Amygdala (tissue), 56 donors: ENCODE measurements around the gene CYP26B1.

Experiments
- DNase-seq, 56 donors: peaks; one replicate each; lab custom pipeline; 2025; lab: John Stamatoyannopoulos, UW

The CYP26B1 gene

GRCh38 chr2:72131916-72132841 lies 15.5 kb downstream of the CYP26B1 start:
- DNase-seq, result no peak

- no peak for DNase-seq
These were observed 16.2 kb downstream of the CYP26B1 start for GRCh38 chr2:72131371-72131891.

DNA sequence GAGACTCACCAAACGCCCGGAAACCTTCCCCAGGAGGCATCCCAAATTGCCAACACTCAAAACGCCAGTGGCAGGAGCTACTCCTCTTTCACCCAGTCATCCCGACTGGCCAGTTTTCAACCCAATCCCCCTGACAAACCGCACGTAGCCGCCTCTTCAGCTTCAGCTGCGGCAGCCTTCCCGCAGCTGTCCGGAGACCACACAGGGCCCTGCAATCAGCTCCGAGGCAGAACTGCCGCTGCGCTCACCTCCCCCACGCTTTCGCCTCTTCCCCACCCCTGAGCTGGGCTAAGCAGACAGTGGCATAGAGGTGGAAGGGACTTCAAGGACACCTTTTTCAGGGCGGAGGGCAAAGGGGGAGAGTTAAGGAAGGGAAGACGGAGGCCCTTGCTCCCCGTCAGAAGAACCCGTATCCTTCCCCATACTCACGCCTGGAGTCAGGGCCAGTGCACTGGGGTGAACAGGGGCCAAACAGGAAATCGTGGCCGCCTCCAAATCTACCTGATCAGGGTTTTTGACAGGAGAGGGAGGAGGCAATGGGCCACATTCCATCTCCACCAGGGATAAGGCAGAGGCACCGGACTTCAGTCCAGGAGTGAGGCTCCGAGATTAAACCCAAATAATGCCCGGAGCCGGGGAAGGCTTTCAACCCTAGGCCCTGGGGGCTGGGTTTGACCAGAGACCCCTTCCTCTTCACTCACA lies 16.9 kb downstream of the CYP26B1 start:
- no peak for DNase-seq

DNA sequence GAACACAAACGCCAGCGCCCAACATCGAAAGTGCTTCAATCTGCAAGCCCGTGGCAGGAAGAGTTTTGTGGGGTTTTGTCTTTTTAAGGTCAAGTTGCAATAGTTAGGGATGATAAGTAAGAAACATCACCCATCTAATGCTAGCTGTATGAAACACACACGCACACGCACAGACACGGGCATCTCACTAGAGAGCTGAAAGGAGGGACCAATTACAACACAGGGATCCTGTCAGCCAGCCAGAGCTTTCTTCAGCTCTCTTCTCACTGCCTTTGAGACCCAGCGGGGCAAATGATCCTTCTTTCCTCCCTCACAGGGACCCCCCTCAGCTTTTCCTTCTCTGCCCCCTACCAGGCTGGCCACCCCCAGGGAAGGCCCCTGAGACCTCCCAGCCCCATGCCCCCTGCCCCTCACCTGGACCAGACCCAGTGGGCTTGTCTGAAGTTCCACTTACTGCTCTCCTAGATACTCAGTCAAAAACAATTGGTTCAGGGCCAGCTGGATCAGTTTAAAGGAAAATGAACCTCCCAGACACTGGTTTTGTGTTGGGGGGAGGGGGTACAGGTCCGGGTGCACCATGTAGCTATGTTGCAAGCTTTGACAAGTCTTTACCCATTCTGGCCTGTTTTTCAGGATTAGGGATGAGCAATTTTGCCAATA lies 17.9 kb downstream of the CYP26B1 start:
- DNase-seq, result no peak

DNA sequence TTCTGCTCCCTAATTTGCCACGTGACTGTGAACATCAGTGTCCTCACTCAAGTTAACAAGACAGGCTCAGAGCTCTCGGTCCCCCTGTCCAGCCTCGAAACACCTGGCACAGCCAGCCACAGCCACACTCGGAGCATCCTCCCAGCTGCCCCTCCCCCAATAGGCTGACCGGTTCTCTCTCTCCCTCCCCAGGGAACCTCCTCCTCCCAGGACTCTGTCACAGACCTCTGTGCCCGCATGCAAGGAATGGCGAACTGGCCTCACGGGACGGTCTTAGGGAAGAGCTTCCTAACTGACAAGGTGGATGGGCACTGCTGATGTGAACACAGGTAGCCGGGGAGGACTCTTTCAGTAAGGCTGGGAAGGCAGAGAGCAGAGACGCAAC lies 18.8 kb downstream of the CYP26B1 start:
- DNase-seq, result no peak

GRCh38 chr2:72128059-72128842 lies 19.4 kb downstream of the CYP26B1 start:
- DNase-seq, result no peak

GRCh38 chr2:72127401-72128058 lies 20.1 kb downstream of the CYP26B1 start:
- no peak for DNase-seq

DNA sequence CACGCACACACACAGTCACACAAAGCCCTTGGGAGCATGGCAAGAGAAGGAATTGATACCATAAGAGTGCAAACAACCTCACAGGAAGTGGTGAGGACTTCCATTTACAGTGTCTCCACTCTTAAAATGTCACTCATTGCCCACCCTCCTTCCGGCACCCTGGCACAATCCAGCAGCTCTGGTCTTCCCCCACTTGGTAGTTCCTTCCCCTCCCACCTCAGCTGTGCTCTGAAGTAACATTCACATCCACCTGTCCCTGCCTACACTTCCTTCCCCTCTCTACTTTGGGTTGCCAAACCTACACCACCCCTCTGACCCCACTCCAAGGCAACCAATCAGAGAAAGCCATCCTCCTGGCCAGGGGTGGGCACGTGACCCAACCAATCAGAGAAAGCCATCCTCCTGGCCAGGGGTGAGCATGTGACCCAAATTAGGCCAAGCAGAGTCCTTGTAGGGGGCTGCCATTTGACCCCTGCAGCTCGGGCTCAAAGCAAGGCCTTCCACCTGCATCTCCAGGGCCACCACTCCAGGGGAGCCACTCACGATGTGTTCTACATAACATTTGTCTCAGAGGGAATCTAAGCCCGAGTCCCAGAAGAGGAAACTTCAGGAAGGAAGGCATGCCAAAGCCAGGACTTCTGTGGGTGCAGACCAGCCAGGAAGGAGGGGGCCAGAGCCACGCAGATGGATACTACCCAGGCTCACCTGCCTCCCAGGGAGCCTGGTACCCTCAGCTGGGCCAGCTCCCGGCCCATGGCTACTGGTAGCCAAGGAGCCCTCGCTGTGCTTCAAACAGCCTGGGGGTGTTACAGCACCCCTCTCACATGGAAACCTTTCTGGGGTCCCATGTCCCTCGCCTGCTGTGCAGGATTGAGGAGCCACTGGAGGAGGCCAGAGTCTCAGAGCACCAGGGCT lies 21.2 kb downstream of the CYP26B1 start:
- no peak for DNase-seq

DNA sequence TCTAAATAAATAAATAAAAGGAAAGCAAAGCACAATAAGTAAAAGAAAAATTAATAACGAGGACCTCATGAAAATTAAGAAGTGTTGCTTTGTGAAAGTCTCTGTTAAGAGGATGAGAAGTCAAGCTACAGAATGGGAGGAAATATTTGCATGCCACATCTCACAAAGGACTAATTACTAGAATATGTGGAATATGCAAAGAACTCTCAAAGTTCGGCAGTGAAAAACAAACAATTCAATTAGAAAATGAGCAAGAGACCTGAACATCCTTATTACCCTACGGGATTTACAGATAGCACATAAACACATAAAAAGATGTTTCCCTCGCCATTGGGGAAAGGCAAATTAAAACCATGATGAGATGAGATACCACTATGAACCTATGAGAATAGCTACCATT lies 23.3 kb downstream of the CYP26B1 start:
- DNase-seq, result no peak

GRCh38 chr2:72121153-72121552 lies 26.5 kb downstream of the CYP26B1 start:
- DNase-seq, result no peak

DNA sequence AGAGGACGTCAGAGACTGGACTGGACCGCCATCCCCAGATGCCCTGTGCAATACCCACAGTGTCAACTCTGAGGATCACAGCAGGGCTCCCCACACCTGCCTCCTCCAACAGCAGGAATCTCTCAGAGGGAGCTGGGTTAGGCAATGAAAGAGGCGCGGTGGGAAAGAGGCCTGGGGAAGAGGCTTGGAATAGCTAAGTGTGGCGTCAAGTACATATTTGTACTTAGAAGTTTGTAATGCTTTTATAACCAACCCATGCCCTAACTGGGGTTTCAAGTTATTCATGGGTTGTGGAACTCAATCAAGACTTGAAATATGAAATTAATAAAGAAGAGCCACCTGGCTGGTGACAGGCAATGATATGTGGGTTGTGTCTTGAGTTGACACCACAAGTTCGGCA lies 28.7 kb downstream of the CYP26B1 start:
- DNase-seq, result no peak

DNA sequence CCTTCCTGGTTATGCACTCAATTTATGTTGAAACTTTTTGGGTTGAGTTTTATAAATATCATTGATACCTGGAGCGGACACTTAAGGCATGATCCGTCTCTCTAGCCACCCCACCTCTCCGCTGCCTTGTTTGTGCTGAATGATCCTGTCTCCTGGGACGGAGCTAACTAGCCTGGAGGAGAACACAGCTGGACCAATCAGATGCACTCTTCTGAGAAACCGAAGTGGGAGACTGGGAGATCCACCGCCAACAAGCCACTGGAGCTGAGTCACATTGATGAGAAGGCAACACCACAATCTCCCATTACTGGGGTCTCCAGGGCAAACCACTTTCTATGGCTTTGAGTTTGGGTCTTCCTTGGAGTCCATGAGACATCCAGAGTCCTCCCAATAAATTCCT lies 29.3 kb downstream of the CYP26B1 start:
- no peak for DNase-seq

- DNase-seq, result no peak
These were observed 29.9 kb downstream of the CYP26B1 start for GRCh38 chr2:72117718-72118117.

- DNase-seq, result no peak
These were observed 30.6 kb downstream of the CYP26B1 start for GRCh38 chr2:72117029-72117428.

GRCh38 chr2:72116081-72116533 lies 31.6 kb downstream of the CYP26B1 start:
- DNase-seq, result no peak

DNA sequence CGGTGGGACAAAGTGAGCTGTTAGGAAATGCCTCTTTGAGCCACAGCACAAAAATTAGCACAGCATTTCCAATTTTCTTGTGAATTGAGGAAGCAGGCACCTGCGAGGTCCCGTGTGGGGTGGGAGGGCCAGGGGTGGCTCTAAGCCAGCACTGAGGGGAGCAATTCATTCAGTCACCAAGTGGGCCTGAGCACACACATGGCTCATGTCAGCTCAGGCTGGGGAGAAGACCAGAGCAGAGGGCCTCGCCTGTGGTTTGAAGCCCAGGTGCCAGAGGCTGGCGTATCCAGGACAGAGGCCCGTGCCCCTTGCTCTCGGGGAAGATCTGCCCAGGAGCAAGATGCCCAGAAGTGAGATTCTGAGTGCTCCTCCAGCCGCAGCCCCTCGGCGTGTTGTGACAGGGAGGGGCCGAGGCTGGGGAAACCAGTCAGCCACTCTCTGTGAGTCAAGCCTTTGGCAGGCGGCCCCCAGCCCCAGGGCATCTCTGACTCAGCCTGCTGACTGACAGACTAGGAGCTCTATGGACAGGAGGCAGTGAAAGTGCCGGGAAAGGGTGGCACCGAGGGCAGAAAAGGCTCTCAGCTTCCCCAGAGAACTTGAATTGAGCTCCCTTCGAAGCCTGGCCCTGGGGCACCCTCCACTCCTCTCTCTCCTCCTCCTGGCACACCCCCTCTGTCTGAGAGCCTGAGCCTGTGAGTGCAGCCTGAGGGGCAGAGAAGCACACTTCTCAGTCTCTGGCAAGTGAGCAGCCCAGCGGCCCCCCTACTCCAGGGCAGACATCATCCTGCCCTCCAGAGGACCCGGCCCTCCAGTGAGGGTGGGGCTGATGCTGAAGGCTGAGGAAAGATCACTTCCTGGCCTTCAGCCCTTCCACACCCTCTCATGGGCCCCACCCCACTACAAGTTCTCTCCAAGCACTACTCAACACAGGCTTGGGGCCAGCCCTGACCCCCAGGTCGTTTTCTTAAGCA lies 32.3 kb downstream of the CYP26B1 start:
- peak in 2 of 56 donors; percentile 15 to 58 for DNase-seq

DNA sequence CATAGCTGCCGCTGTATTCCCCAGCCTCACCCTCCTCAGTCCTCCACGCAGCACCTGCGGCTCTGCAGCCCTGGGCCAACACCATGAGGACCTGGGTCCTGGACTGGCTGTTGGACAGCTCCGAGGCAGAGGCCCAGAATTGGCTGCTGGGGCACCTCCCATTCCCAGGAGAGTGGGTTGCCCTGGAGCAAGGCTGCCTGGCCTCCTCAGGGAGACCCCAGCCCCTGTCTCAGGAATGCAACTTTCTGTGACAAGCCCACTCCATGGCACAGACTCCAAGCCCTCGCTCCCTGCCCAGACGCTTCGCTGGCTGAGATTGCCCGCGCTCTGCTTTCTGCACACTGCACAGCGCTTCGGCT lies 33.0 kb downstream of the CYP26B1 start:
- no peak for DNase-seq
